ENCODE results near the gene PRRC2A.
A peak's percentile ranks its signal among the peaks of the same experiment; 100 is the strongest.

PRRC2A gene

DNA sequence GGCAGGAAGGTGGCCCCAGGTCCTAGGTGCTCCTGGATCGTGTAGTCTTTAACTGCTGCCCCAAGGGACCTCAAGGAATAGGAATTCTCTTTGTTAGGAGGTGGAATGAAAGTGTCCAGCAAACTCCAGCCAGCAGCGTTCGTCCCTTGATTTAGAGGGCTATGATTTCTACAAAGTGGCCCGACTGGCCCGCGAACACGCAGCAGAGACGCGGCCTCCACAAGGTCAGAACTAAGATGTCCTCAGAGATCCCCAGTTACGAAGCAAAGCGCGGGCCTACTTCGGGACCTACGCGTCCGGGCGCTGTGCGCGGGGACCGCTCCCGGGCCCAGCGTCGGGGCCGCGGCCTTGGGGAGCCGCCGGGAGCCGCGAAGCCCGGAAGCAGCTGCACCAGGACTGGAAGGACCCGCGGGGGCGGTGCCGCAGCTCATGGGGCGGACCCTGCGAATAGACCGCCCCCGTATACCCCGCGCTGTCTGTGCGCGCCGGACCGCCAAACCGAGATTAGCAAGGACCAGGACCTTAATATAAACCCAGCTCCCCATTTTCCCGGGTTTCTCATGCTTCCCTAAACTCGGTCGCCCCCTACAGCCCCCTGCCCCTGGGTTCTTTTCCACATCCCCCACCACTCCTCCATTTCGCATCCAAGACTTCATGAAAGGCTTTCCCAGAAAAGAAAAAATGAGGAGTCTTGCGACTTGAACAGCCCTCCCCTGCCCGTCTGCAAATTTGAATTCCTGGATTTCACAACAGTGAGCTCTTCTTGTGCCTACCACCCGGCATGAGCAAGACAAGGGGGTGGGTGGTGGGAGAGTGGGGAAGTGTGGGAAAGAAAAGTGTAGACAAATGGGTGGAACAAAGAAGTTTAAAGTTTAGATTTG, 40.1 kb downstream of the PRRC2A start, which contains the start of gene C6orf47 (continued):
- TF ChIP-seq, protein P1, sequence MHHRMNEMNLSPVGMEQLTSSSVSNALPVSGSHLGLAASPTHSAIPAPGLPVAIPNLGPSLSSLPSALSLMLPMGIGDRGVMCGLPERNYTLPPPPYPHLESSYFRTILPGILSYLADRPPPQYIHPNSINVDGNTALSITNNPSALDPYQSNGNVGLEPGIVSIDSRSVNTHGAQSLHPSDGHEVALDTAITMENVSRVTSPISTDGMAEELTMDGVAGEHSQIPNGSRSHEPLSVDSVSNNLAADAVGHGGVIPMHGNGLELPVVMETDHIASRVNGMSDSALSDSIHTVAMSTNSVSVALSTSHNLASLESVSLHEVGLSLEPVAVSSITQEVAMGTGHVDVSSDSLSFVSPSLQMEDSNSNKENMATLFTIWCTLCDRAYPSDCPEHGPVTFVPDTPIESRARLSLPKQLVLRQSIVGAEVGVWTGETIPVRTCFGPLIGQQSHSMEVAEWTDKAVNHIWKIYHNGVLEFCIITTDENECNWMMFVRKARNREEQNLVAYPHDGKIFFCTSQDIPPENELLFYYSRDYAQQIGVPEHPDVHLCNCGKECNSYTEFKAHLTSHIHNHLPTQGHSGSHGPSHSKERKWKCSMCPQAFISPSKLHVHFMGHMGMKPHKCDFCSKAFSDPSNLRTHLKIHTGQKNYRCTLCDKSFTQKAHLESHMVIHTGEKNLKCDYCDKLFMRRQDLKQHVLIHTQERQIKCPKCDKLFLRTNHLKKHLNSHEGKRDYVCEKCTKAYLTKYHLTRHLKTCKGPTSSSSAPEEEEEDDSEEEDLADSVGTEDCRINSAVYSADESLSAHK (tag by site-specific recombination; IDR thresholded peaks at IDR 0.05) = no peak
- TF ChIP-seq ZNF843 (tag by site-specific recombination; IDR thresholded peaks at IDR 0.05) (no peak), ZNF132 (tag by site-specific recombination; IDR thresholded peaks at IDR 0.05; ENCODE audit: borderline replicate concordance) (no peak), ZNF530 (tag by site-specific recombination; IDR thresholded peaks at IDR 0.05; ENCODE audit: low read depth) (no peak), ZNF239 (tag by site-specific recombination; IDR thresholded peaks at IDR 0.05) (no peak), ZNF354C (tag by site-specific recombination; IDR thresholded peaks at IDR 0.05; ENCODE audit: borderline replicate concordance, low read depth) (no peak), GLI4 (tag by site-specific recombination; IDR thresholded peaks at IDR 0.05) (0 out of 2 replicates have a peak, but pooled peaks have one; percentile 24), ZNF792 (tag by site-specific recombination; IDR thresholded peaks at IDR 0.05) (no peak), ZNF112 (tag by site-specific recombination; IDR thresholded peaks at IDR 0.05) (no peak), PRDM1 (tag by site-specific recombination; IDR thresholded peaks at IDR 0.05) (no peak), ZBTB48 (tag by site-specific recombination; IDR thresholded peaks at IDR 0.05) (peak; percentile 74), ZNF184 (tag by site-specific recombination; IDR thresholded peaks at IDR 0.05) (no peak), ZEB2 (tag by site-specific recombination; IDR thresholded peaks at IDR 0.05) (peak; percentile 58), ZNF175 (tag by site-specific recombination; IDR thresholded peaks at IDR 0.05) (no peak), RBAK (tag by site-specific recombination; IDR thresholded peaks at IDR 0.05) (no peak), ZNF664 (tag by site-specific recombination; IDR thresholded peaks at IDR 0.05) (no peak), ZNF248 (tag by site-specific recombination; IDR thresholded peaks at IDR 0.05) (no peak), ZNF335 (tag by site-specific recombination; conservative IDR thresholded peaks at IDR 0.05) (peak; percentile 80), ZNF423 (tag by site-specific recombination; IDR thresholded peaks at IDR 0.05) (no peak), ZBTB8A (tag by site-specific recombination; IDR thresholded peaks at IDR 0.05) (peak; percentile 84), ZNF660 (tag by site-specific recombination; IDR thresholded peaks at IDR 0.05) (peak; percentile 88), KLF8 (tag by site-specific recombination; IDR thresholded peaks at IDR 0.05) (peak; percentile 60), ZNF629 (tag by site-specific recombination; IDR thresholded peaks at IDR 0.05) (peak; percentile 58; the same call in 1 of the 2 replicates), ZSCAN23 (tag by site-specific recombination; IDR thresholded peaks at IDR 0.05) (no peak)
- TF ChIP-seq, protein P2, sequence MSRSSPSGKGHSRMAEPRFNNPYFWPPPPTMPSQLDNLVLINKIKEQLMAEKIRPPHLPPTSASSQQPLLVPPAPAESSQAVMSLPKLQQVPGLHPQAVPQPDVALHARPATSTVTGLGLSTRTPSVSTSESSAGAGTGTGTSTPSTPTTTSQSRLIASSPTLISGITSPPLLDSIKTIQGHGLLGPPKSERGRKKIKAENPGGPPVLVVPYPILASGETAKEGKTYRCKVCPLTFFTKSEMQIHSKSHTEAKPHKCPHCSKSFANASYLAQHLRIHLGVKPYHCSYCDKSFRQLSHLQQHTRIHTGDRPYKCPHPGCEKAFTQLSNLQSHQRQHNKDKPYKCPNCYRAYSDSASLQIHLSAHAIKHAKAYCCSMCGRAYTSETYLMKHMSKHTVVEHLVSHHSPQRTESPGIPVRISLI (tag by site-specific recombination; IDR thresholded peaks at IDR 0.05) = no peak
- TF ChIP-seq, protein P3, sequence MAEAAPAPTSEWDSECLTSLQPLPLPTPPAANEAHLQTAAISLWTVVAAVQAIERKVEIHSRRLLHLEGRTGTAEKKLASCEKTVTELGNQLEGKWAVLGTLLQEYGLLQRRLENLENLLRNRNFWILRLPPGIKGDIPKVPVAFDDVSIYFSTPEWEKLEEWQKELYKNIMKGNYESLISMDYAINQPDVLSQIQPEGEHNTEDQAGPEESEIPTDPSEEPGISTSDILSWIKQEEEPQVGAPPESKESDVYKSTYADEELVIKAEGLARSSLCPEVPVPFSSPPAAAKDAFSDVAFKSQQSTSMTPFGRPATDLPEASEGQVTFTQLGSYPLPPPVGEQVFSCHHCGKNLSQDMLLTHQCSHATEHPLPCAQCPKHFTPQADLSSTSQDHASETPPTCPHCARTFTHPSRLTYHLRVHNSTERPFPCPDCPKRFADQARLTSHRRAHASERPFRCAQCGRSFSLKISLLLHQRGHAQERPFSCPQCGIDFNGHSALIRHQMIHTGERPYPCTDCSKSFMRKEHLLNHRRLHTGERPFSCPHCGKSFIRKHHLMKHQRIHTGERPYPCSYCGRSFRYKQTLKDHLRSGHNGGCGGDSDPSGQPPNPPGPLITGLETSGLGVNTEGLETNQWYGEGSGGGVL (tag by site-specific recombination; IDR thresholded peaks at IDR 0.05) = no peak; the same call in 1 of the 2 replicates
- TF ChIP-seq, protein P4, sequence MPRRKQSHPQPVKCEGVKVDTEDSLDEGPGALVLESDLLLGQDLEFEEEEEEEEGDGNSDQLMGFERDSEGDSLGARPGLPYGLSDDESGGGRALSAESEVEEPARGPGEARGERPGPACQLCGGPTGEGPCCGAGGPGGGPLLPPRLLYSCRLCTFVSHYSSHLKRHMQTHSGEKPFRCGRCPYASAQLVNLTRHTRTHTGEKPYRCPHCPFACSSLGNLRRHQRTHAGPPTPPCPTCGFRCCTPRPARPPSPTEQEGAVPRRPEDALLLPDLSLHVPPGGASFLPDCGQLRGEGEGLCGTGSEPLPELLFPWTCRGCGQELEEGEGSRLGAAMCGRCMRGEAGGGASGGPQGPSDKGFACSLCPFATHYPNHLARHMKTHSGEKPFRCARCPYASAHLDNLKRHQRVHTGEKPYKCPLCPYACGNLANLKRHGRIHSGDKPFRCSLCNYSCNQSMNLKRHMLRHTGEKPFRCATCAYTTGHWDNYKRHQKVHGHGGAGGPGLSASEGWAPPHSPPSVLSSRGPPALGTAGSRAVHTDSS (tag by site-specific recombination; IDR thresholded peaks at IDR 0.05) = no peak
- TF ChIP-seq, protein P5, sequence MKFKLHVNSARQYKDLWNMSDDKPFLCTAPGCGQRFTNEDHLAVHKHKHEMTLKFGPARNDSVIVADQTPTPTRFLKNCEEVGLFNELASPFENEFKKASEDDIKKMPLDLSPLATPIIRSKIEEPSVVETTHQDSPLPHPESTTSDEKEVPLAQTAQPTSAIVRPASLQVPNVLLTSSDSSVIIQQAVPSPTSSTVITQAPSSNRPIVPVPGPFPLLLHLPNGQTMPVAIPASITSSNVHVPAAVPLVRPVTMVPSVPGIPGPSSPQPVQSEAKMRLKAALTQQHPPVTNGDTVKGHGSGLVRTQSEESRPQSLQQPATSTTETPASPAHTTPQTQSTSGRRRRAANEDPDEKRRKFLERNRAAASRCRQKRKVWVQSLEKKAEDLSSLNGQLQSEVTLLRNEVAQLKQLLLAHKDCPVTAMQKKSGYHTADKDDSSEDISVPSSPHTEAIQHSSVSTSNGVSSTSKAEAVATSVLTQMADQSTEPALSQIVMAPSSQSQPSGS (tag by site-specific recombination; IDR thresholded peaks at IDR 0.05; ENCODE audit: low read depth) = no peak
